H1 (cell line): ENCODE results near the gene MAGIX. TPM values are rescaled to one million over a fixed set of nuclear protein-coding genes. Genes with fewer than 3 reads are reported as not detected.

Source experiments
- CTCF ChIA-PET: fragments of 300-600 bp; sonication (Branson Sonifier 250); formaldehyde crosslinking; loops from one replicate; lab custom pipeline; 2021; ENCODE audit not compliant: partially characterized antibody; lab: Charles Lee
- POLR2A ChIA-PET: fragments of 300-600 bp; sonication (Branson Sonifier 250); formaldehyde crosslinking; loops from one replicate; lab custom pipeline; 2021; ENCODE audit warnings: inconsistent platforms; ENCODE audit not compliant: partially characterized antibody; lab: Charles Lee
- DNase-seq, 2 experiments: peaks; one replicate each; pipeline versions ENCODE4 v3.0.0 to v3.0.0-alpha.2; 2010 to 2022; ENCODE audit warnings: low spot score in 2 of 2, low read depth in 1 of 2, mixed read lengths in 1 of 2
- FAIRE-seq: peaks from 2 replicates; lab custom pipeline; 2011; peaks lifted over from hg19 to GRCh38; lab: Jason Lieb, UNC
- H2AFZ ChIP-seq: 2 replicates; pipeline ENCODE4 v1.8.1; 2012; ENCODE audit warnings: low read length, inconsistent platforms
- H2AK5ac ChIP-seq: 2 replicates; pipeline ENCODE4 v1.6.1; 2013; ENCODE audit warnings: low read depth, low read length
- H2BK120ac ChIP-seq: replicated peaks from 2 replicates; pipeline ENCODE3; 2013; ENCODE audit warnings: low read depth, low read length, inconsistent platforms
- H2BK12ac ChIP-seq: 2 replicates; pipeline ENCODE4 v1.6.1; 2013; ENCODE audit warnings: low read depth, low read length
- H2BK15ac ChIP-seq: 2 replicates; pipeline ENCODE4 v1.6.1; 2013; ENCODE audit warnings: low read length
- H2BK20ac ChIP-seq: 2 replicates; pipeline ENCODE4 v1.6.1; 2013; ENCODE audit warnings: low read length
- H2BK5ac ChIP-seq: 2 replicates; pipeline ENCODE4 v1.6.1; 2013; ENCODE audit warnings: low read depth, low read length
- H3K14ac ChIP-seq: 2 replicates; pipeline ENCODE4 v1.6.1; 2013; ENCODE audit warnings: inconsistent platforms; ENCODE audit not compliant: insufficient read length
- H3K18ac ChIP-seq: 2 replicates; pipeline ENCODE4 v1.6.1; 2013; ENCODE audit warnings: low read length; ENCODE audit errors: extremely low read depth
- H3K23ac ChIP-seq: 2 replicates; pipeline ENCODE4 v1.6.1; 2013; ENCODE audit warnings: inconsistent platforms; ENCODE audit not compliant: insufficient read length
- H3K23me2 ChIP-seq: 2 replicates; pipeline ENCODE4 v1.6.1; 2013; ENCODE audit warnings: low read depth, low read length
- H3K27ac ChIP-seq: 2 replicates; pipeline ENCODE4 v1.6.1; 2011; ENCODE audit warnings: low read depth, low read length, inconsistent platforms
- H3K27me3 ChIP-seq, 4 experiments: replicated peaks in 1 of 4; 1 replicate in 1 of 4; 2 replicates in 3 of 4; pipeline versions ENCODE4 v1.6.1 to v1.8.1; 2011 to 2013; ENCODE audit warnings: low read length in 3 of 4, mild to moderate bottlenecking in 3 of 4, inconsistent platforms in 2 of 4, mixed read lengths in 2 of 4, moderate library complexity in 1 of 4; ENCODE audit not compliant: control insufficient read depth in 3 of 4, insufficient read depth in 3 of 4; ENCODE audit errors: extremely low read depth in 1 of 4
- H3K36me3 ChIP-seq, 4 experiments: 2 replicates each; pipeline versions ENCODE4 v1.6.1 to v1.8.1; 2011 to 2013; ENCODE audit warnings: mild to moderate bottlenecking in 4 of 4, low read length in 3 of 4, moderate library complexity in 2 of 4, control low read depth in 1 of 4, inconsistent platforms in 1 of 4; ENCODE audit not compliant: insufficient read depth in 4 of 4, control insufficient read depth in 2 of 4
- H3K4ac ChIP-seq: replicated peaks from 2 replicates; pipeline ENCODE3; 2013; ENCODE audit warnings: low read length, low read depth, mixed read lengths, inconsistent platforms; ENCODE audit not compliant: insufficient read length
- H3K4me1 ChIP-seq, 4 experiments: replicated peaks in 1 of 4; 1 replicate in 1 of 4; 2 replicates in 3 of 4; pipeline versions ENCODE4 v1.6.1 to v1.8.1; 2011 to 2013; ENCODE audit warnings: low read length in 3 of 4, inconsistent platforms in 2 of 4, mixed read lengths in 1 of 4; ENCODE audit not compliant: insufficient read depth in 4 of 4, control insufficient read depth in 3 of 4
- H3K4me2 ChIP-seq, 2 experiments: 2 replicates each; pipeline versions ENCODE4 v1.6.1 to v1.8.1; 2011 to 2013; ENCODE audit warnings: low read depth in 2 of 2, low read length in 2 of 2, control low read depth in 1 of 2, inconsistent platforms in 1 of 2, mild to moderate bottlenecking in 1 of 2; ENCODE audit not compliant: insufficient read depth in 1 of 2
- H3K4me3 ChIP-seq, 4 experiments: fragments of 200-600, 300-600 bp in 1 of 4; sonication (generic), shearing (Covaris generic), sonication (Bioruptor Twin) in 1 of 4; 2 replicates each; pipeline versions ENCODE4 v1.5.1 to v1.8.1; 2011 to 2016; ENCODE audit warnings: low read length in 4 of 4, low read depth in 3 of 4, control low read depth in 2 of 4, inconsistent platforms in 2 of 4, mild to moderate bottlenecking in 2 of 4, mixed read lengths in 1 of 4, moderate library complexity in 1 of 4; ENCODE audit not compliant: insufficient read depth in 2 of 4; ENCODE audit errors: extremely low read depth in 1 of 4
- H3K56ac ChIP-seq: replicated peaks from 2 replicates; pipeline ENCODE3; 2013; ENCODE audit warnings: low read depth, mild to moderate bottlenecking, mixed read lengths, low read length, inconsistent platforms; ENCODE audit not compliant: insufficient read length
- H3K79me1 ChIP-seq: 2 replicates; pipeline ENCODE4 v1.6.1; 2013; ENCODE audit warnings: low read depth, low read length, control low read depth
- H3K79me2 ChIP-seq, 2 experiments: 2 replicates each; pipeline versions ENCODE4 v1.6.1 to v1.8.1; 2012 to 2013; ENCODE audit warnings: low read length in 2 of 2, mild to moderate bottlenecking in 2 of 2, inconsistent platforms in 1 of 2; ENCODE audit not compliant: insufficient read depth in 2 of 2, control insufficient read depth in 1 of 2
- H3K9ac ChIP-seq, 4 experiments: replicated peaks in 1 of 4; 1 replicate in 1 of 4; 2 replicates in 3 of 4; pipeline versions ENCODE4 v1.6.1 to v1.8.1; 2011 to 2013; ENCODE audit warnings: low read depth in 3 of 4, low read length in 3 of 4, control low read depth in 2 of 4, mild to moderate bottlenecking in 2 of 4, moderate library complexity in 2 of 4, inconsistent platforms in 1 of 4; ENCODE audit errors: extremely low read depth in 1 of 4
- H3K9me3 ChIP-seq, 2 experiments: 2 replicates each; pipeline versions ENCODE4 v1.6.1 to v1.8.1; 2012 to 2013; ENCODE audit warnings: mild to moderate bottlenecking in 2 of 2, moderate library complexity in 2 of 2, control low read depth in 1 of 2, inconsistent platforms in 1 of 2, low read depth in 1 of 2, low read length in 1 of 2, mixed read lengths in 1 of 2; ENCODE audit not compliant: insufficient read depth in 2 of 2
- H4K20me1 ChIP-seq, 2 experiments: replicated peaks in 1 of 2; 2 replicates each; pipeline versions ENCODE3 to v1.8.1; 2011 to 2013; ENCODE audit warnings: inconsistent platforms in 2 of 2, low read length in 2 of 2, mild to moderate bottlenecking in 1 of 2; ENCODE audit not compliant: insufficient read depth in 2 of 2, control insufficient read depth in 1 of 2
- H4K5ac ChIP-seq: 2 replicates; pipeline ENCODE4 v1.6.1; 2013; ENCODE audit warnings: low read length, low read depth, mixed read lengths, inconsistent platforms; ENCODE audit not compliant: insufficient read length
- H4K8ac ChIP-seq: 2 replicates; pipeline ENCODE4 v1.8.0; 2013; ENCODE audit warnings: mild to moderate bottlenecking, moderate library complexity, low read length, inconsistent platforms; ENCODE audit not compliant: insufficient read depth; ENCODE audit errors: extremely low read depth
- H4K91ac ChIP-seq: replicated peaks from 2 replicates; pipeline ENCODE3; 2013; ENCODE audit warnings: low read length, mixed read lengths, inconsistent platforms; ENCODE audit not compliant: insufficient read length
- CEBPB ChIP-seq: IDR thresholded peaks from 2 replicates; pipeline ENCODE4 v1.6.1; 2012; ENCODE audit warnings: low read depth, low read length
- HDAC2 ChIP-seq, 2 experiments: fragments of 300-600 bp in 1 of 2; sonication (generic) in 1 of 2; IDR thresholded peaks; 2 replicates each; pipeline ENCODE4 v1.6.1; 2011 to 2012; ENCODE audit warnings: low read depth in 2 of 2, low read length in 2 of 2, mild to moderate bottlenecking in 2 of 2, moderate library complexity in 2 of 2, borderline replicate concordance in 1 of 2, inconsistent platforms in 1 of 2
- KDM4A ChIP-seq: IDR thresholded peaks from one replicate; pipeline ENCODE4 v1.7.1; 2012; ENCODE audit warnings: low read depth, mild to moderate bottlenecking, moderate library complexity, low read length, inconsistent platforms; ENCODE audit not compliant: severe bottlenecking
- KDM5A ChIP-seq: fragments of 200-600 bp; IDR thresholded peaks from 2 replicates; pipeline ENCODE4 v1.7.1; 2012; ENCODE audit warnings: mild to moderate bottlenecking, low read length, inconsistent platforms, mixed read lengths
- POLR2AphosphoS5 ChIP-seq: IDR thresholded peaks from 2 replicates; pipeline ENCODE4 v1.6.1; 2011; ENCODE audit warnings: low read depth, low read length
- RXRA ChIP-seq: IDR thresholded peaks from 2 replicates; pipeline ENCODE4 v1.6.1; 2011; ENCODE audit warnings: low read depth, mild to moderate bottlenecking, low read length, moderate library complexity; ENCODE audit not compliant: insufficient read depth
- WGBS, 2 experiments: shearing (Covaris generic) in 1 of 2; methylation state at CpG; one replicate each; pipeline versions ENCODE4 v1.1.6 to v1.1.7; 2013 to 2015; ENCODE audit warnings: low lambda C conversion rate in 2 of 2, mixed read lengths in 2 of 2, inconsistent platforms in 1 of 2, low coverage in 1 of 2, missing lambda C conversion rate in 1 of 2; ENCODE audit not compliant: insufficient replicate concordance in 2 of 2, insufficient coverage in 1 of 2, insufficient read length in 1 of 2; ENCODE audit errors: extremely low coverage in 1 of 2, missing lambda C conversion rate in 1 of 2; 5-methylcytosine and 5-hydroxymethylcytosine counted together
- polyA plus RNA-seq, 7 experiments: library from polyadenylated mRNA; depleted of rRNA in 3 of 7; stranded (reverse) in 5 of 7; unstranded in 2 of 7; fragments of >200 nt in 5 of 7; fragments of 200-250 nt in 2 of 7; gene quantifications; 1 replicate in 5 of 7; 2 replicates in 1 of 7; 4 replicates in 1 of 7; pipeline versions ENCODE4 v1.2.1 to v1.2.3, GENCODE V29; 2011 to 2013; ENCODE audit warnings: missing spikeins in 2 of 7, mixed read lengths in 2 of 7
- total RNA-seq: library from RNA; stranded (reverse); fragmentation: NEBNext Ultra II Directional; extraction: Animal tissue kit (Norgen Biotek cat#: 25700); gene quantifications from 2 replicates; pipeline ENCODE4 v1.2.1, GENCODE V29; 2021

The MAGIX gene
- total and polyA plus RNA-seq, 2 of the 8 experiments (the other 6 are each of a cell fraction or from before 2014, with no cell fraction given), result 0.37 to 1.1 TPM

DNA sequence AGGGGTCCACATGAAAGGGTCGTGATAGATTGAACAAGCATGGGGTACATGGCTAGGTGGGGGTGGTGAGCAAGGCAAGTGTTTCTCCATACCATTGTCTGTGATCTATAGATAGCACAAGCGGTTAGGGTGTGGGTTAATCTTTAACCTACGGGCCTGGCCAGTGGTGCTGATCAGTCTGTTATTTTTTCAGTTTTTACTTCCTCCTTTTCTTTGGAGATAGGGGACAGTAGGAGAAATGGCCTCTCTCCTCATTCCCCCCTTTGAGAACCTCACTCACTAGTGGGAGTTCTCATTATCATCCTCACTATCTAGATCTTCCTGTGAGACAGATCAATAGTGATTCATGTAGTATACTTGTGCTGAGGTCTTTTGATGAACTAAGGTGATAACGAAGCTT is 22.8 kb upstream of the MAGIX start:
- H4K91ac ChIP-seq, result no peak overlapping the region
- H3K9me3 ChIP-seq, result no peaks in the 10 kb centered on the region
- DNase-seq (no peak), FAIRE-seq (no peak)
- no peak overlapping the region for H2BK15ac ChIP-seq
- WGBS, 2 experiments, result 81% methylated on average over 4 of the region's 4 CpGs; no CpG with 5 or more reads in 1 of the 2 experiments
- no peaks in the 10 kb centered on the region for H3K36me3 ChIP-seq
- no peak overlapping the region for H3K9ac ChIP-seq
- no peak overlapping the region for H2BK12ac ChIP-seq
- no peak overlapping the region for H3K18ac ChIP-seq
- H3K23ac ChIP-seq, result no peak overlapping the region
- no peaks in the 10 kb centered on the region for H3K27me3 ChIP-seq
- no peaks in the 10 kb centered on the region for H3K79me2 ChIP-seq
- no peak overlapping the region for H2AK5ac ChIP-seq
- H3K56ac ChIP-seq, result no peak overlapping the region
- no peak overlapping the region for H3K4me2 ChIP-seq
- no peaks in the 10 kb centered on the region for H3K4me1 ChIP-seq
- H2AFZ ChIP-seq, result no peak overlapping the region
- H4K8ac ChIP-seq, result no peak overlapping the region
- H3K23me2 ChIP-seq, result no peaks in the 10 kb centered on the region
- no peak overlapping the region for H3K27ac ChIP-seq
- no peak overlapping the region for H2BK20ac ChIP-seq
- CTCF ChIA-PET, result no interaction called here
- no peaks in the 10 kb centered on the region for H4K20me1 ChIP-seq
- H3K14ac ChIP-seq, result no peak overlapping the region
- no peak for TF ChIP-seq KDM5A
- no peak for TF ChIP-seq RXRA
- no peak for TF ChIP-seq KDM4A
- TF ChIP-seq HDAC2 (IDR thresholded peaks at IDR 0.05; ENCODE audit: borderline replicate concordance in 1 of 2, low read depth in 2 of 2, low read length in 2 of 2), result no peak
- no peak for TF ChIP-seq CEBPB
- TF ChIP-seq POLR2AphosphoS5, result no peak
- H3K4me3 ChIP-seq, result no peak overlapping the region
- H4K5ac ChIP-seq, result no peak overlapping the region
- POLR2A ChIA-PET, result interaction anchor here (1.0 kb wide), 1 partner anchor 249 kb away, joined by 3 read pairs; no protein-coding TSS in a partner anchor
- H3K4ac ChIP-seq, result no peak overlapping the region
- no peaks in the 10 kb centered on the region for H3K79me1 ChIP-seq
- H2BK5ac ChIP-seq, result no peak overlapping the region
- no peak overlapping the region for H2BK120ac ChIP-seq
